ENCODE measurements around the gene CCDC17.

GRCh38 chr1:45630429-45630828 is 6.6 kb upstream of the CCDC17 start:
- TF ChIP-seq POLR2A (IDR thresholded peaks at IDR 0.05) (no peak), CTCF (IDR thresholded peaks at IDR 0.05) (no peak)

Measured in esophagus squamous epithelium (tissue), 4 donors.